Endothelial cell of umbilical vein (primary cell): ENCODE results near the gene AQP12B. TPM values are rescaled to one million over a fixed set of nuclear protein-coding genes. Genes with fewer than 3 reads are reported as not detected.

ENCODE experiments used
- BruUV-seq: library from RNA; stranded (reverse); fragments of 400-500 nt; replicated peaks from 2 replicates; lab custom pipeline; 2021; lab: Mats Ljungman, UMichigan
- CTCF ChIA-PET: fragments of 300-600, 350-600 bp; sonication (Branson Sonifier 250); formaldehyde crosslinking; loops from one replicate; lab custom pipeline; 2021; ENCODE audit warnings: antibody characterized with exemption, inconsistent platforms; lab: Charles Lee
- POLR2A ChIA-PET: fragments of 300-600, 350-600 bp; sonication (Branson Sonifier 250); formaldehyde crosslinking; loops from one replicate; lab custom pipeline; 2021; ENCODE audit warnings: antibody characterized with exemption, inconsistent platforms; lab: Charles Lee
- DNase-seq: peaks from one replicate; pipeline ENCODE4 v3.0.0-alpha.2; 2011; ENCODE audit warnings: low read depth, low spot score
- FAIRE-seq: peaks from 2 replicates; lab custom pipeline; 2011; peaks lifted over from hg19 to GRCh38; lab: Jason Lieb, UNC
- H2AFZ ChIP-seq: 2 replicates; pipeline ENCODE4 v1.6.0; 2012; ENCODE audit warnings: low read depth, low read length, control low read depth, inconsistent platforms
- H3K27ac ChIP-seq: 2 replicates; pipeline ENCODE4 v1.5.1; 2011; ENCODE audit warnings: low read depth, mild to moderate bottlenecking, control low read depth, low read length, moderate library complexity; ENCODE audit not compliant: insufficient read depth
- H3K27me3 ChIP-seq, 2 experiments: 2 replicates each; pipeline versions ENCODE4 v1.6.0 to v1.6.1; 2011; ENCODE audit warnings: low read length in 2 of 2, mixed read lengths in 1 of 2; ENCODE audit not compliant: control insufficient read depth in 2 of 2, insufficient read depth in 2 of 2
- H3K36me3 ChIP-seq, 2 experiments: 2 replicates in 1 of 2; 3 replicates in 1 of 2; pipeline ENCODE4 v1.5.1; 2011; ENCODE audit warnings: low read length in 2 of 2, mild to moderate bottlenecking in 1 of 2, moderate library complexity in 1 of 2; ENCODE audit not compliant: control insufficient read depth in 2 of 2, insufficient read depth in 2 of 2; ENCODE audit errors: extremely low read depth in 1 of 2
- H3K4me1 ChIP-seq: 3 replicates; pipeline ENCODE4 v1.5.1; 2011; ENCODE audit warnings: mild to moderate bottlenecking, low read length; ENCODE audit not compliant: control insufficient read depth, insufficient read depth; ENCODE audit errors: extremely low read depth
- H3K4me2 ChIP-seq: 2 replicates; pipeline ENCODE4 v1.6.1; 2011; ENCODE audit warnings: low read length, control low read depth, mixed read lengths; ENCODE audit not compliant: insufficient read depth
- H3K4me3 ChIP-seq, 3 experiments: fragments of 200-600 bp in 1 of 3; sonication (generic), shearing (Covaris generic) in 1 of 3; replicated peaks in 1 of 3; 2 replicates each; pipeline ENCODE4 v1.5.1; 2011 to 2016; ENCODE audit warnings: control low read depth in 3 of 3, low read length in 3 of 3, mild to moderate bottlenecking in 2 of 3, inconsistent platforms in 1 of 3, low read depth in 1 of 3, moderate library complexity in 1 of 3; ENCODE audit not compliant: insufficient read depth in 1 of 3
- H3K79me2 ChIP-seq: 2 replicates; pipeline ENCODE4 v1.6.0; 2012; ENCODE audit warnings: low read length, inconsistent platforms; ENCODE audit not compliant: control insufficient read depth, insufficient read depth
- H3K9ac ChIP-seq: replicated peaks from 2 replicates; pipeline ENCODE3; 2011; ENCODE audit warnings: low read length, control low read depth; ENCODE audit not compliant: insufficient read depth; ENCODE audit errors: extremely low read depth
- H3K9me1 ChIP-seq: replicated peaks from 3 replicates; pipeline ENCODE4 v1.6.0; 2011; ENCODE audit warnings: mild to moderate bottlenecking, low read length; ENCODE audit not compliant: control insufficient read depth, insufficient read depth; ENCODE audit errors: extremely low read depth
- H3K9me3 ChIP-seq: replicated peaks from 2 replicates; pipeline ENCODE4 v1.5.1; 2012; ENCODE audit warnings: low read length, inconsistent platforms; ENCODE audit not compliant: control insufficient read depth, insufficient read depth
- H4K20me1 ChIP-seq: replicated peaks from 2 replicates; pipeline ENCODE3; 2011; ENCODE audit warnings: mild to moderate bottlenecking, low read length; ENCODE audit not compliant: control insufficient read depth, insufficient read depth; ENCODE audit errors: extremely low read depth
- EZH2 ChIP-seq: IDR thresholded peaks from 2 replicates; pipeline ENCODE4 v1.6.1; 2012; ENCODE audit warnings: borderline replicate concordance, low read depth, mild to moderate bottlenecking, moderate library complexity, low read length, inconsistent platforms; ENCODE audit not compliant: severe bottlenecking
- FOS ChIP-seq: IDR thresholded peaks from 2 replicates; pipeline ENCODE4 v1.6.1; 2011; ENCODE audit warnings: mild to moderate bottlenecking, low read length, moderate library complexity, borderline replicate concordance; ENCODE audit not compliant: insufficient read depth
- GATA2 ChIP-seq: IDR thresholded peaks from 2 replicates; pipeline ENCODE4 v1.7.0; 2011; ENCODE audit warnings: low read depth, mild to moderate bottlenecking, moderate library complexity, mixed read lengths, low read length; ENCODE audit not compliant: insufficient read length, insufficient read depth
- MAX ChIP-seq: IDR thresholded peaks from 2 replicates; pipeline ENCODE4 v1.6.1; 2011; ENCODE audit not compliant: insufficient read depth, insufficient read length
- MYC ChIP-seq: IDR thresholded peaks from one replicate; pipeline ENCODE4 v1.6.1; 2011; ENCODE audit warnings: mild to moderate bottlenecking, low read depth, low read length
- POLR2A ChIP-seq: IDR thresholded peaks from 2 replicates; pipeline ENCODE4 v1.6.1; 2012; ENCODE audit warnings: low read depth, mild to moderate bottlenecking, control low read depth, low read length
- POLR2AphosphoS5 ChIP-seq: IDR thresholded peaks from 2 replicates; pipeline ENCODE4 v1.6.1; 2012; ENCODE audit warnings: low read depth, mild to moderate bottlenecking, control low read depth, low read length, moderate library complexity; ENCODE audit not compliant: insufficient read depth
- dilution Hi-C: fragments of 300-500 bp; cut with MboI; formaldehyde crosslinking; loops from one replicate; pipeline ENCODE4 v1.15.0; 2019; ENCODE audit warnings: low sequenced_read_pairs; ENCODE audit not compliant: extremely low pct_ligation_motif_present
- intact Hi-C: fragments of 100-400 bp; cut with micrococcal nuclease; formaldehyde crosslinking; loops from one replicate; pipeline ENCODE4 v1.10.0; 2022
- polyA plus RNA-seq, 4 experiments: library from polyadenylated mRNA; depleted of rRNA in 3 of 4; stranded (reverse) in 3 of 4; unstranded in 1 of 4; fragments of >200 nt; gene quantifications; 2 replicates each; pipeline versions ENCODE4 v1.2.1 to v1.2.3, GENCODE V29; 2011 to 2012; ENCODE audit warnings: missing spikeins in 1 of 4
- total RNA-seq: library from RNA; stranded (reverse); gene quantifications from 2 replicates; pipeline ENCODE4 v1.2.3, GENCODE V29; 2021

Gene AQP12B
- total and polyA plus RNA-seq, 2 donors (not counting 3 experiments of a cell fraction or from before 2014, with no cell fraction given): not detected

GRCh38 chr2:240713928-240714746 is 31.5 kb upstream of the AQP12B start:
- no peaks in the 10 kb centered on the region for H3K79me2 ChIP-seq
- TF ChIP-seq POLR2AphosphoS5: no peak
- no peak for TF ChIP-seq POLR2A
- no peak for TF ChIP-seq EZH2
- TF ChIP-seq FOS: no peak
- TF ChIP-seq GATA2: no peak
- no peak for TF ChIP-seq MYC
- no peak for TF ChIP-seq MAX
- DNase-seq: no peak
- BruUV-seq: no TSS peak
- CTCF ChIA-PET: no interaction called here
- POLR2A ChIA-PET: no interaction called here
- no peaks in the 10 kb centered on the region for H3K9me3 ChIP-seq
- no peaks in the 10 kb centered on the region for H3K36me3 ChIP-seq
- H2AFZ ChIP-seq: no peak overlapping the region
- H3K4me2 ChIP-seq: no peak overlapping the region
- no peak for FAIRE-seq
- dilution Hi-C loops: no loop called here
- no peaks in the 10 kb centered on the region for H3K4me1 ChIP-seq
- no peaks in the 10 kb centered on the region for H3K27me3 ChIP-seq
- H3K9me1 ChIP-seq: no peaks in the 10 kb centered on the region
- H3K4me3 ChIP-seq: no peak overlapping the region
- intact Hi-C loops: no loop called here
- no peaks in the 10 kb centered on the region for H4K20me1 ChIP-seq
- H3K9ac ChIP-seq: no peak overlapping the region
- no peak overlapping the region for H3K27ac ChIP-seq
